HCT116 (cell line): ENCODE data around the gene DBX2. TPM values are rescaled to one million over a fixed set of nuclear protein-coding genes. Genes with fewer than 3 reads are reported as not detected.

Experiments
- ATAC-seq: fragments of 200-7000 bp; cut with Tn5 transposase; 2 replicates; pipeline ENCODE4 v1.9.1; 2020; ENCODE audit warnings: mild to moderate bottlenecking, moderate library complexity
- BruUV-seq: library from RNA; stranded (reverse); fragments of 400-500 nt; replicated peaks from 2 replicates; lab custom pipeline; 2021; lab: Mats Ljungman, UMichigan
- CTCF ChIA-PET: fragments of 300-600 bp; sonication (Branson Sonifier 250); formaldehyde crosslinking; loops from one replicate; lab custom pipeline; 2021; ENCODE audit warnings: antibody characterized with exemption; lab: Charles Lee
- POLR2A ChIA-PET: fragments of 300-600, 350-600 bp; sonication (Branson Sonifier 250); formaldehyde crosslinking; loops from one replicate; lab custom pipeline; 2021; ENCODE audit warnings: antibody characterized with exemption; lab: Charles Lee
- RAD21 ChIA-PET, 2 experiments: fragments of 300-600 bp; sonication (Branson Sonifier 250); formaldehyde crosslinking; loops; one replicate each; lab custom pipeline; 2023; ENCODE audit warnings: low total read pairs in 2 of 2; ENCODE audit not compliant: uncharacterized antibody in 2 of 2, unreplicated experiment in 2 of 2, low non-redundant PET in 1 of 2; lab: Charles Lee
- DNase-seq: peaks from one replicate; pipeline ENCODE4 v3.0.0-alpha.2; 2010; ENCODE audit warnings: low read depth, low spot score
- H2AFZ ChIP-seq: fragments of 200-600 bp; shearing (Covaris generic), sonication (generic); 2 replicates; pipeline ENCODE4 v1.6.1; 2017; ENCODE audit warnings: low read depth, mixed run types, mixed read lengths, antibody characterized with exemption, low read length; ENCODE audit not compliant: poor library complexity, severe bottlenecking
- H3K27ac ChIP-seq: 2 replicates; pipeline ENCODE4 v1.5.1; 2012; ENCODE audit warnings: low read depth, low read length
- H3K27me3 ChIP-seq: fragments of 200-600 bp; sonication (generic); 2 replicates; pipeline ENCODE4 v1.6.1; 2016; ENCODE audit warnings: mixed run types, low read length, mixed read lengths; ENCODE audit not compliant: insufficient read depth
- H3K36me3 ChIP-seq, 2 experiments: fragments of 200-500 bp in 1 of 2; fragments of 200-600 bp in 1 of 2; sonication (Bioruptor generic) in 1 of 2; sonication (generic) in 1 of 2; 2 replicates each; pipeline versions ENCODE4 v1.5.1 to v1.6.1; 2014 to 2016; ENCODE audit warnings: low read length in 2 of 2, inconsistent platforms in 1 of 2, mixed read lengths in 1 of 2, mixed run types in 1 of 2; ENCODE audit not compliant: insufficient read depth in 2 of 2, control insufficient read depth in 1 of 2
- H3K4me1 ChIP-seq, 2 experiments: fragments of 200-600 bp in 1 of 2; sonication (generic) in 1 of 2; 2 replicates each; pipeline versions ENCODE4 v1.5.1 to v1.6.1; 2012 to 2017; ENCODE audit warnings: low read length in 2 of 2, inconsistent platforms in 1 of 2, mild to moderate bottlenecking in 1 of 2, mixed read lengths in 1 of 2, mixed run types in 1 of 2, moderate library complexity in 1 of 2; ENCODE audit not compliant: insufficient read depth in 2 of 2, control insufficient read depth in 1 of 2
- H3K4me2 ChIP-seq: fragments of 200-600 bp; sonication (generic); 2 replicates; pipeline ENCODE4 v1.6.1; 2017; ENCODE audit warnings: mixed run types, low read length, mixed read lengths
- H3K4me3 ChIP-seq, 2 experiments: fragments of 200-600 bp in 1 of 2; sonication (generic) in 1 of 2; replicated peaks in 1 of 2; 2 replicates each; pipeline ENCODE4 v1.5.1; 2011 to 2016; ENCODE audit warnings: low read length in 2 of 2, control low read depth in 1 of 2, low read depth in 1 of 2, mild to moderate bottlenecking in 1 of 2, mixed read lengths in 1 of 2, mixed run types in 1 of 2
- H3K79me2 ChIP-seq: fragments of 200-600 bp; sonication (generic); 2 replicates; pipeline ENCODE4 v1.6.1; 2017; ENCODE audit warnings: mild to moderate bottlenecking, mixed run types, low read length, moderate library complexity, mixed read lengths; ENCODE audit not compliant: insufficient read depth
- H3K9ac ChIP-seq: fragments of 200-600 bp; sonication (generic); 2 replicates; pipeline ENCODE4 v1.6.1; 2016; ENCODE audit warnings: low read length, mixed read lengths
- H3K9me2 ChIP-seq: fragments of 200-600 bp; sonication (generic), shearing (Covaris generic); 2 replicates; pipeline ENCODE4 v1.6.1; 2017; ENCODE audit warnings: mixed run types, mild to moderate bottlenecking, moderate library complexity; ENCODE audit not compliant: insufficient read depth
- H3K9me3 ChIP-seq, 2 experiments: fragments of 200-500 bp in 1 of 2; fragments of 200-600 bp in 1 of 2; sonication (Bioruptor generic) in 1 of 2; sonication (generic) in 1 of 2; 2 replicates each; pipeline ENCODE4 v1.6.1; 2014 to 2017; ENCODE audit warnings: low read length in 2 of 2, mixed read lengths in 2 of 2, inconsistent platforms in 1 of 2, low read depth in 1 of 2, mild to moderate bottlenecking in 1 of 2, mixed run types in 1 of 2, moderate library complexity in 1 of 2; ENCODE audit not compliant: control insufficient read depth in 1 of 2, insufficient read depth in 1 of 2
- H4K20me1 ChIP-seq: fragments of 200-600 bp; sonication (generic), shearing (Covaris generic); 2 replicates; pipeline ENCODE4 v1.6.1; 2017; ENCODE audit warnings: mixed run types, mild to moderate bottlenecking, moderate library complexity; ENCODE audit not compliant: insufficient read depth
- CBX3 ChIP-seq: IDR thresholded peaks from 2 replicates; pipeline ENCODE4 v1.6.1; 2012; ENCODE audit warnings: low read depth
- EGR1 ChIP-seq: IDR thresholded peaks from 2 replicates; pipeline ENCODE4 v1.6.1; 2012; ENCODE audit warnings: low read depth
- FOSL1 ChIP-seq: IDR thresholded peaks from 2 replicates; pipeline ENCODE4 v1.6.1; 2012; ENCODE audit warnings: low read depth
- JUND ChIP-seq: IDR thresholded peaks from 2 replicates; pipeline ENCODE4 v1.6.1; 2012
- POLR2AphosphoS5 ChIP-seq: IDR thresholded peaks from 2 replicates; pipeline ENCODE4 v1.6.1; 2011; ENCODE audit warnings: mild to moderate bottlenecking, low read depth, low read length, moderate library complexity
- SP1 ChIP-seq: IDR thresholded peaks from 2 replicates; pipeline ENCODE4 v1.6.1; 2012; ENCODE audit warnings: low read depth
- TCF7L2 ChIP-seq: IDR thresholded peaks from 2 replicates; pipeline ENCODE4 v1.7.0; 2011; ENCODE audit warnings: borderline replicate concordance, inconsistent platforms; ENCODE audit not compliant: insufficient read depth, insufficient read length; ENCODE audit errors: extremely low read depth
- ZFX ChIP-seq: fragments of 450-650 bp; IDR thresholded peaks from 2 replicates; pipeline ENCODE4 v1.6.1; 2017
- ZNF274 ChIP-seq: fragments of 200-500 bp; sonication (Bioruptor generic); IDR thresholded peaks from 2 replicates; pipeline ENCODE4 v1.6.1; 2014; ENCODE audit warnings: mild to moderate bottlenecking, low read depth, low read length, inconsistent platforms
- intact Hi-C: fragments of 100-400 bp; cut with micrococcal nuclease; formaldehyde crosslinking; loops from 2 replicates; pipeline ENCODE4 v1.10.0; 2022
- total RNA-seq: library from RNA; stranded (reverse); gene quantifications from one replicate; pipeline ENCODE4 v1.2.1, GENCODE V29; 2021; ENCODE audit not compliant: unreplicated experiment
- TF ChIP-seq, protein P1 (sequence below): IDR thresholded peaks from 2 replicates; pipeline ENCODE4 v1.6.1; 2011; ENCODE audit warnings: mild to moderate bottlenecking, low read length, moderate library complexity; ENCODE audit not compliant: insufficient replicate concordance; ENCODE audit errors: extremely low read depth
- TF ChIP-seq, protein P2 (sequence below): IDR thresholded peaks from 2 replicates; pipeline ENCODE4 v1.6.1; 2012
- TF ChIP-seq, protein P3 (sequence below): IDR thresholded peaks from 2 replicates; pipeline ENCODE4 v1.6.1; 2012; ENCODE audit warnings: low read depth
- TF ChIP-seq, protein P4 (sequence below), 3 experiments: fragments of 200-600 bp in 1 of 3; sonication (generic) in 1 of 3; IDR thresholded peaks in 2 of 3; conservative IDR thresholded peaks in 1 of 3; 2 replicates each; pipeline ENCODE4 v1.5.1; 2012 to 2017; ENCODE audit warnings: low read depth in 2 of 3, low read length in 2 of 3, antibody characterized with exemption in 1 of 3, borderline replicate concordance in 1 of 3, control low read depth in 1 of 3, mild to moderate bottlenecking in 1 of 3, mixed read lengths in 1 of 3, mixed run types in 1 of 3, moderate library complexity in 1 of 3; ENCODE audit not compliant: insufficient read depth in 1 of 3

Gene DBX2
- total RNA-seq, 1 experiment from 2014 or later = not detected

DNA sequence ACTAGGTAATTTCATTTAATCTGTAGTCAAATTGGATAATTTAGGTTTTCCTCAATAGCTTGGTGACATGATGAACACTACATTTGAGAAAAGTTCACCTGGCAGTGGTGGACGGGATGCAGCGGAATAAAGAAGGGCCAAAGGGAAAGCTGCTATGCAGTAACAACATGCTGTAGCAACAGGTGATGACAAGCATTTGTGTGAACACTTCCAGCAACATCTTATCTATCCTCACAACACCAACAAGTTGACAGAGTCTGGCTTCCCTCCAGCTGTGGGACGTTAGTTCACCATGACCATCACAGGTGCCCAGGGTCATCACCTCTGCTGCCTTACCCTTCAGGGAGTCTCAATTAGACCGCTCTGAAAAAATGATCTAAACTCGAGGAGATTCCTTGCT, 8.3 kb downstream of the DBX2 start:
- no peak for TF ChIP-seq POLR2AphosphoS5
- TF ChIP-seq EGR1 = no peak
- TF ChIP-seq, protein P1, sequence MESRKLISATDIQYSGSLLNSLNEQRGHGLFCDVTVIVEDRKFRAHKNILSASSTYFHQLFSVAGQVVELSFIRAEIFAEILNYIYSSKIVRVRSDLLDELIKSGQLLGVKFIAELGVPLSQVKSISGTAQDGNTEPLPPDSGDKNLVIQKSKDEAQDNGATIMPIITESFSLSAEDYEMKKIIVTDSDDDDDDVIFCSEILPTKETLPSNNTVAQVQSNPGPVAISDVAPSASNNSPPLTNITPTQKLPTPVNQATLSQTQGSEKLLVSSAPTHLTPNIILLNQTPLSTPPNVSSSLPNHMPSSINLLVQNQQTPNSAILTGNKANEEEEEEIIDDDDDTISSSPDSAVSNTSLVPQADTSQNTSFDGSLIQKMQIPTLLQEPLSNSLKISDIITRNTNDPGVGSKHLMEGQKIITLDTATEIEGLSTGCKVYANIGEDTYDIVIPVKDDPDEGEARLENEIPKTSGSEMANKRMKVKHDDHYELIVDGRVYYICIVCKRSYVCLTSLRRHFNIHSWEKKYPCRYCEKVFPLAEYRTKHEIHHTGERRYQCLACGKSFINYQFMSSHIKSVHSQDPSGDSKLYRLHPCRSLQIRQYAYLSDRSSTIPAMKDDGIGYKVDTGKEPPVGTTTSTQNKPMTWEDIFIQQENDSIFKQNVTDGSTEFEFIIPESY = no peak
- TF ChIP-seq JUND = no peak
- TF ChIP-seq CBX3 = no peak
- TF ChIP-seq, protein P2, sequence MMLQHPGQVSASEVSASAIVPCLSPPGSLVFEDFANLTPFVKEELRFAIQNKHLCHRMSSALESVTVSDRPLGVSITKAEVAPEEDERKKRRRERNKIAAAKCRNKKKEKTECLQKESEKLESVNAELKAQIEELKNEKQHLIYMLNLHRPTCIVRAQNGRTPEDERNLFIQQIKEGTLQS = no peak
- no peak for TF ChIP-seq ZNF274
- TF ChIP-seq TCF7L2 = no peak
- TF ChIP-seq, protein P3, sequence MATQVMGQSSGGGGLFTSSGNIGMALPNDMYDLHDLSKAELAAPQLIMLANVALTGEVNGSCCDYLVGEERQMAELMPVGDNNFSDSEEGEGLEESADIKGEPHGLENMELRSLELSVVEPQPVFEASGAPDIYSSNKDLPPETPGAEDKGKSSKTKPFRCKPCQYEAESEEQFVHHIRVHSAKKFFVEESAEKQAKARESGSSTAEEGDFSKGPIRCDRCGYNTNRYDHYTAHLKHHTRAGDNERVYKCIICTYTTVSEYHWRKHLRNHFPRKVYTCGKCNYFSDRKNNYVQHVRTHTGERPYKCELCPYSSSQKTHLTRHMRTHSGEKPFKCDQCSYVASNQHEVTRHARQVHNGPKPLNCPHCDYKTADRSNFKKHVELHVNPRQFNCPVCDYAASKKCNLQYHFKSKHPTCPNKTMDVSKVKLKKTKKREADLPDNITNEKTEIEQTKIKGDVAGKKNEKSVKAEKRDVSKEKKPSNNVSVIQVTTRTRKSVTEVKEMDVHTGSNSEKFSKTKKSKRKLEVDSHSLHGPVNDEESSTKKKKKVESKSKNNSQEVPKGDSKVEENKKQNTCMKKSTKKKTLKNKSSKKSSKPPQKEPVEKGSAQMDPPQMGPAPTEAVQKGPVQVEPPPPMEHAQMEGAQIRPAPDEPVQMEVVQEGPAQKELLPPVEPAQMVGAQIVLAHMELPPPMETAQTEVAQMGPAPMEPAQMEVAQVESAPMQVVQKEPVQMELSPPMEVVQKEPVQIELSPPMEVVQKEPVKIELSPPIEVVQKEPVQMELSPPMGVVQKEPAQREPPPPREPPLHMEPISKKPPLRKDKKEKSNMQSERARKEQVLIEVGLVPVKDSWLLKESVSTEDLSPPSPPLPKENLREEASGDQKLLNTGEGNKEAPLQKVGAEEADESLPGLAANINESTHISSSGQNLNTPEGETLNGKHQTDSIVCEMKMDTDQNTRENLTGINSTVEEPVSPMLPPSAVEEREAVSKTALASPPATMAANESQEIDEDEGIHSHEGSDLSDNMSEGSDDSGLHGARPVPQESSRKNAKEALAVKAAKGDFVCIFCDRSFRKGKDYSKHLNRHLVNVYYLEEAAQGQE = no peak
- TF ChIP-seq FOSL1 = no peak
- TF ChIP-seq, protein P4, sequence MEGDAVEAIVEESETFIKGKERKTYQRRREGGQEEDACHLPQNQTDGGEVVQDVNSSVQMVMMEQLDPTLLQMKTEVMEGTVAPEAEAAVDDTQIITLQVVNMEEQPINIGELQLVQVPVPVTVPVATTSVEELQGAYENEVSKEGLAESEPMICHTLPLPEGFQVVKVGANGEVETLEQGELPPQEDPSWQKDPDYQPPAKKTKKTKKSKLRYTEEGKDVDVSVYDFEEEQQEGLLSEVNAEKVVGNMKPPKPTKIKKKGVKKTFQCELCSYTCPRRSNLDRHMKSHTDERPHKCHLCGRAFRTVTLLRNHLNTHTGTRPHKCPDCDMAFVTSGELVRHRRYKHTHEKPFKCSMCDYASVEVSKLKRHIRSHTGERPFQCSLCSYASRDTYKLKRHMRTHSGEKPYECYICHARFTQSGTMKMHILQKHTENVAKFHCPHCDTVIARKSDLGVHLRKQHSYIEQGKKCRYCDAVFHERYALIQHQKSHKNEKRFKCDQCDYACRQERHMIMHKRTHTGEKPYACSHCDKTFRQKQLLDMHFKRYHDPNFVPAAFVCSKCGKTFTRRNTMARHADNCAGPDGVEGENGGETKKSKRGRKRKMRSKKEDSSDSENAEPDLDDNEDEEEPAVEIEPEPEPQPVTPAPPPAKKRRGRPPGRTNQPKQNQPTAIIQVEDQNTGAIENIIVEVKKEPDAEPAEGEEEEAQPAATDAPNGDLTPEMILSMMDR (IDR thresholded peaks at IDR 0.05 in 2 of 3, conservative IDR thresholded peaks at IDR 0.05 in 1 of 3; ENCODE audit: borderline replicate concordance in 1 of 3, insufficient read depth in 1 of 3, low read depth in 2 of 3, low read length in 2 of 3) = no peak
- TF ChIP-seq SP1 = no peak
- TF ChIP-seq ZFX = no peak
- no peaks in the 10 kb centered on the region for H3K9me2 ChIP-seq
- POLR2A ChIA-PET = no interaction called here

More for the DNA sequence above, 8.3 kb downstream of the DBX2 start:
- Histone ChIP-seq H3K4me2 (no peak overlapping the region), H3K4me1 (no peaks in the 10 kb centered on the region), H3K9ac (no peak overlapping the region), H3K9me3 (no peaks in the 10 kb centered on the region), H3K4me3 (no peak overlapping the region), H4K20me1 (no peaks in the 10 kb centered on the region), H3K27ac (no peak overlapping the region), H3K79me2 (no peaks in the 10 kb centered on the region), H2AFZ (no peak overlapping the region), H3K36me3 (no peaks in the 10 kb centered on the region), H3K27me3 (no peaks in the 10 kb centered on the region)
- ChIA-PET RAD21 (no interaction called here), CTCF (no interaction called here)
- ATAC-seq (no peak), DNase-seq (no peak)
- intact Hi-C loops = no loop called here
- BruUV-seq = no TSS peak
